K562 (cell line): ENCODE data around the gene LYST. TPM values are rescaled to one million over a fixed set of nuclear protein-coding genes. Genes with fewer than 3 reads are reported as not detected.
A peak's percentile ranks its signal among the peaks of the same experiment; 100 is the strongest.

Experiments used
- ATAC-seq: fragments of 200-7000 bp; cut with Tn5 transposase; 3 replicates; pipeline ENCODE4 v1.9.1; 2020; ENCODE audit warnings: moderate library complexity
- BruUV-seq: library from RNA; stranded (reverse); fragments of 400-500 nt; replicated peaks from 2 replicates; lab custom pipeline; 2021; lab: Mats Ljungman, UMichigan
- CTCF ChIA-PET: fragments of 300-600 bp; formaldehyde crosslinking; extraction: SDS; loops from one replicate; lab custom pipeline; 2021; ENCODE audit warnings: low intra/inter-chr PET ratio; lab: Yijun Ruan, JAX
- POLR2A ChIA-PET: fragments of 300-600, 350-650 bp; sonication (Branson Sonifier 250); formaldehyde crosslinking; extraction: SDS; loops from one replicate; lab custom pipeline; 2021; ENCODE audit warnings: antibody characterized with exemption, inconsistent platforms; lab: Yijun Ruan, JAX
- DNase-seq, 4 experiments: peaks; one replicate each; pipeline versions ENCODE4 v3.0.0 to v3.0.0-alpha.2; 2011 to 2018; ENCODE audit warnings: low spot score in 3 of 4, mixed read lengths in 3 of 4; ENCODE audit errors: extremely low read depth in 1 of 4
- FAIRE-seq: peaks from 2 replicates; lab custom pipeline; 2011; peaks lifted over from hg19 to GRCh38; lab: Jason Lieb, UNC
- H2AFZ ChIP-seq: 2 replicates; pipeline ENCODE4 v1.6.0; 2011; ENCODE audit warnings: low read depth, low read length, control low read depth, inconsistent platforms
- H3K27ac ChIP-seq: fragments of 200-600 bp; 3 replicates; pipeline ENCODE4 v1.8.0; 2011; ENCODE audit warnings: low read depth, mild to moderate bottlenecking, control low read depth, inconsistent platforms, low read length, moderate library complexity, mixed read lengths; ENCODE audit errors: extremely low read depth
- H3K27me3 ChIP-seq, 2 experiments: fragments of 300-600 bp in 1 of 2; 2 replicates in 1 of 2; 3 replicates in 1 of 2; pipeline versions ENCODE4 v1.6.0 to v1.8.0; 2011; ENCODE audit warnings: inconsistent platforms in 2 of 2, low read length in 2 of 2, mild to moderate bottlenecking in 1 of 2, mixed read lengths in 1 of 2, moderate library complexity in 1 of 2; ENCODE audit not compliant: control insufficient read depth in 2 of 2, insufficient read depth in 2 of 2
- H3K36me3 ChIP-seq: fragments of 300-600 bp; 3 replicates; pipeline ENCODE4 v1.8.0; 2011; ENCODE audit warnings: mild to moderate bottlenecking, low read length, inconsistent platforms; ENCODE audit not compliant: control insufficient read depth, insufficient read depth
- H3K4me1 ChIP-seq, 2 experiments: fragments of 200-600 bp in 1 of 2; replicated peaks in 1 of 2; 2 replicates in 1 of 2; 3 replicates in 1 of 2; pipeline versions ENCODE4 v1.5.1 to v1.8.0; 2011; ENCODE audit warnings: inconsistent platforms in 2 of 2, low read length in 2 of 2, mild to moderate bottlenecking in 1 of 2, mixed read lengths in 1 of 2, moderate library complexity in 1 of 2; ENCODE audit not compliant: control insufficient read depth in 2 of 2, insufficient read depth in 2 of 2
- H3K4me2 ChIP-seq: 2 replicates; pipeline ENCODE4 v1.6.1; 2011; ENCODE audit warnings: low read length, control low read depth, inconsistent platforms, mixed read lengths; ENCODE audit not compliant: insufficient read depth
- H3K4me3 ChIP-seq: fragments of 200-600 bp; sonication (generic), shearing (Covaris generic); 2 replicates; pipeline ENCODE4 v1.5.1; 2016; ENCODE audit warnings: control low read depth, inconsistent platforms
- H3K79me2 ChIP-seq: fragments of 200-600 bp; 3 replicates; pipeline ENCODE4 v1.8.0; 2011; ENCODE audit warnings: low read length, inconsistent platforms; ENCODE audit not compliant: control insufficient read depth, insufficient read depth
- H3K9ac ChIP-seq, 2 experiments: 2 replicates each; pipeline versions ENCODE4 v1.6.0 to v1.6.1; 2011; ENCODE audit warnings: low read depth in 2 of 2, low read length in 2 of 2, control low read depth in 1 of 2, inconsistent platforms in 1 of 2, mild to moderate bottlenecking in 1 of 2, mixed read lengths in 1 of 2; ENCODE audit not compliant: insufficient read depth in 1 of 2
- H3K9me1 ChIP-seq: one replicate; pipeline ENCODE4 v1.6.0; 2011; ENCODE audit warnings: inconsistent platforms, mild to moderate bottlenecking, low read length, moderate library complexity; ENCODE audit not compliant: control insufficient read depth, insufficient read depth
- H3K9me3 ChIP-seq: replicated peaks from 2 replicates; pipeline ENCODE4 v1.5.1; 2011; ENCODE audit warnings: low read depth, low read length, inconsistent platforms; ENCODE audit not compliant: control insufficient read depth, insufficient read depth
- H4K20me1 ChIP-seq: replicated peaks from 2 replicates; pipeline ENCODE4 v1.6.1; 2011; ENCODE audit warnings: low read length, inconsistent platforms, mixed read lengths; ENCODE audit not compliant: control insufficient read depth, insufficient read depth
- ATF3 ChIP-seq, 2 experiments: fragments of 450-650 bp in 1 of 2; sonication (generic) in 1 of 2; formaldehyde crosslinking in 1 of 2; IDR thresholded peaks in 1 of 2; conservative IDR thresholded peaks in 1 of 2; 2 replicates each; pipeline versions ENCODE4 v1.6.1 to v1.8.1; 2016 to 2023; ENCODE audit warnings: mild to moderate bottlenecking in 2 of 2, moderate library complexity in 2 of 2, inconsistent platforms in 1 of 2, missing genetic modification reagents in 1 of 2
- CEBPB ChIP-seq: fragments of 450-650 bp; IDR thresholded peaks from 2 replicates; pipeline ENCODE4 v1.6.1; 2016; ENCODE audit warnings: missing genetic modification characterization, missing compliant biosample characterization
- CEBPG ChIP-seq, 3 experiments: fragments of 200-800 bp in 1 of 3; sonication (Bioruptor generic) in 1 of 3; sonication (generic) in 1 of 3; formaldehyde crosslinking in 1 of 3; IDR thresholded peaks in 2 of 3; conservative IDR thresholded peaks in 1 of 3; 2 replicates each; pipeline versions ENCODE4 v1.6.1 to v1.8.0; 2016 to 2022; ENCODE audit warnings: missing compliant biosample characterization in 2 of 3, missing genetic modification characterization in 2 of 3, mild to moderate bottlenecking in 1 of 3, missing genetic modification reagents in 1 of 3
- STAT5B ChIP-seq: fragments of 250-450 bp; sonication (Bioruptor Pico); IDR thresholded peaks from 2 replicates; pipeline ENCODE4 v1.8.0; 2021; ENCODE audit warnings: mild to moderate bottlenecking, inconsistent platforms
- WGBS: fragments of 100-300 bp; shearing (Covaris generic); methylation state at CpG from one replicate; pipeline ENCODE4 v1.1.6; 2016; ENCODE audit warnings: low coverage, mixed read lengths; ENCODE audit not compliant: insufficient coverage; ENCODE audit errors: missing lambda C conversion rate; 5-methylcytosine and 5-hydroxymethylcytosine counted together
- in situ Hi-C: fragments of 300-500 bp; cut with MboI; formaldehyde crosslinking; loops from 4 replicates; pipeline ENCODE4 v1.15.0; 2018; ENCODE audit warnings: inconsistent platforms, mixed read lengths
- intact Hi-C: fragments of 100-400 bp; cut with micrococcal nuclease; formaldehyde crosslinking; loops from 2 replicates; pipeline ENCODE4 v1.14.2; 2022
- polyA plus RNA-seq, 8 experiments: library from polyadenylated mRNA; depleted of rRNA in 4 of 8; stranded (reverse) in 5 of 8; unstranded in 3 of 8; fragments of >200 nt; fragmentation: Nextera tagmentation in 2 of 8; fragmentation: Illumina TruSeq in 1 of 8; extraction: Ambion mirVana in 2 of 8; extraction: Trizol in 1 of 8; gene quantifications; 2 replicates each; pipeline versions ENCODE4 v1.2.1 to v1.2.3, GENCODE V29; 2011 to 2014; ENCODE audit warnings: inconsistent platforms in 1 of 8, missing spikeins in 1 of 8
- total RNA-seq, 7 experiments: library from RNA; depleted of rRNA in 6 of 7; stranded (reverse); fragments of >200 nt in 6 of 7; fragmentation: Illumina TruSeq in 2 of 7; extraction: Trizol in 2 of 7; gene quantifications; 2 replicates each; pipeline versions ENCODE4 v1.2.1 to v1.2.3, GENCODE V29; 2011 to 2021; ENCODE audit warnings: low replicate concordance in 1 of 7

The LYST gene
- total and polyA plus RNA-seq, 9 of the 15 experiments (the other 6 are each of a cell fraction or from before 2014, with no cell fraction given) = 0.73 to 2.4 (median 1.4) TPM

- ChIA-PET CTCF (no interaction called here), POLR2A (no interaction called here)
- H3K4me3 ChIP-seq = no peak overlapping the region
- ATAC-seq = no peak
- H3K27ac ChIP-seq = no peak overlapping the region
- no peaks in the 10 kb centered on the region for H3K9me3 ChIP-seq
- WGBS = 0% methylated on average over 3 of the region's 3 CpGs
- H3K36me3 ChIP-seq = no peaks in the 10 kb centered on the region
- TF ChIP-seq CEBPG (CRISPR knock-in tag; IDR thresholded peaks at IDR 0.05) (no peak), CEBPG (tag; conservative IDR thresholded peaks at IDR 0.05 in 1 of 2, IDR thresholded peaks at IDR 0.05 in 1 of 2) (peak; percentile 78 to 81), ATF3 (IDR thresholded peaks at IDR 0.05) (peak; percentile 60; the same call in 1 of the 2 replicates), ATF3 (CRISPR knock-in tag; conservative IDR thresholded peaks at IDR 0.05) (no peak), STAT5B (CRISPR knock-in tag) (no peak), CEBPB (tag) (peak; percentile 61)
- intact Hi-C loops (no loop called here), in situ Hi-C loops (no loop called here)
- no peaks in the 10 kb centered on the region for H3K9me1 ChIP-seq
- peaks cover 14 to 16% of the 10 kb centered on the region in 2 experiments for H3K27me3 ChIP-seq
- H4K20me1 ChIP-seq = 0 out of 2 replicates have a peak, but pooled peaks cover 3% of the 10 kb centered on the region
- no peak for FAIRE-seq
- no peak overlapping the region for H2AFZ ChIP-seq
- H3K79me2 ChIP-seq = no peaks in the 10 kb centered on the region
- no peak overlapping the region for H3K4me2 ChIP-seq
- no peaks in the 10 kb centered on the region for H3K4me1 ChIP-seq
- no TSS peak for BruUV-seq
- DNase-seq = no peak
- H3K9ac ChIP-seq = no peak overlapping the region
Observed at GRCh38 chr1:235688096-235688495, 178.6 kb downstream of the LYST start.
